ENCODE results near the gene FARSA.
"Not testable (repeated sequence)": the region's sequence is repeated elsewhere in the genome, so short reads cannot be mapped to it uniquely, and the experiment has no call there.

Gene FARSA

DNA sequence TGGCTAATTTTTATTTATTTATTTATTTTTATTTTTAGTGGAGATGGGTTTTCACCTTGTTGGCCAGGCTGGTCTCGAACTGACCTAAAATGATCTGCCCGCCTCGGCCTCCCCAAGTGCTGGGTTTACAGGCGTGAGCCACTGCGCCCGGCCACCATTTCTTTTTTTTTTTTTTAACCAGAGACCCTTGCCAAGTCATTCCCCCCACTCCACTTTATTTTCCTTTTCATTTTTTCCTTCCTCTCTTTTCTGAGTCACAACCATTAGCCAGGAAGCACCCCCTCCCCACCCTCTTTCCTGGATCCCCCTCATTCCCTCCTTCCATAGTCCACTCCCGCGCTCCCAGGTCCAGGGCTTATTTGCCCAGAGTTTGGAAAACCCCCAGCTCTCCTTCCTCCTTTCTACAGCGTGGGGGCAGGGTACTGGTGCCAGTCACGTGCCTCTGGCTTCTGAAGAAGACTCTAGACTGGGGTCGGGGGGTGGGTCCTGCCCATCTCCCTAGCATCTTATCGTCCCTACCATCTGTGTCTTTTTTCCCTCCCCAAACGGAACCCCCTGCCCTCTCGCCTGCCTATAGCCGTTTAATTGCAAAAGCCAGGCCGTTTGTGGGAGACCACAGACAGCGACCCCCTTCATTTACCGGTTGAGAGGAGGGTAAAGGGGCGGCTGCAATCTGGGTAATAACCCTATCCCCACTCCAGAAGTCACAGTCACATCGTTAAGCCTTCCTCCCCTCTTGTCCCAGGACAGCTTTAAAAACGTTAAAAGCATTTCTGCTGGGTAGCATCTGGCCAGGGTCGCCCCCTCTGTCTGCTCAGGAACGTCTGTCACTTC is 3.8 kb upstream of the FARSA start:
- DNase-seq (ENCODE audit: low spot score) = no peak

DNA sequence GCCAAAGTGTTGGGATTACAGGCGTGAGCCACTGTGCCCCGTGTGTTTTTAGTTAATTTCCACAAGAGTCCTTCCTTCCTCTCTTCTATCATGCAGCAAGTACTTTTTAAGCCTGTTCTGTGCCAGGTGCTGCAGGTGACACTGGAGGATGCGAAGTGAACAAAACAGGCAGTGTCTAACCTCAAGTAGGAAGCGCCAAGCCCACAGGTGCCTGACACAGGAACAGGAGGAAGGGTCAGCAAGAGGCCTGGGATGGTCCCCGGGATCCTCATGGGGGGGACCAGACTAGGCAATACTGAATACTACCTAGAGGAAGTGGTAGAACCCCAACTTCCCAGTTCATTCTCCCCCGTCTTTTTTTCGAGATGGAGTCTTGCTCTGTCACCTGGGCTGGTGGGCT is 3.1 kb upstream of the FARSA start:
- no peak for DNase-seq (ENCODE audit: low spot score)

DNA sequence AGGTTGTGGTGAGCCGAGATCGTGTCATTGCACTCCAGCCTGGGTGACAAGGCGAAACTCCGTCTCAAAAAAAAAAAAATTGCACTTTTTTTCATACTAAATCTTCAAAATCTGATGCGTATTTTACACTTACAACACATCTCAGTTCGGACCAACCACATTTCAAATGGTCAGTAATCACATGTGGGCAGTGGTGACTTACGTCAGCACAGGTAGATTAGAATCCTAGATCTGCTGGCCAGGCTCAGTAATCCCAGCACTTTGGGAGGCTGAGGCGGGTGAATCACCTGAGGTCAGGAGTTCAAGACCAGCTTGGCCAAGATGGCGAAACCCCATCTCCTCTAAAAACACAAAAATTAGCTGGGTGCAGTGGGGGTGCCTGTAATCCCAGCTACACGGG is 1.6 kb upstream of the FARSA start:
- DNase-seq (ENCODE audit: low spot score) = no peak

DNA sequence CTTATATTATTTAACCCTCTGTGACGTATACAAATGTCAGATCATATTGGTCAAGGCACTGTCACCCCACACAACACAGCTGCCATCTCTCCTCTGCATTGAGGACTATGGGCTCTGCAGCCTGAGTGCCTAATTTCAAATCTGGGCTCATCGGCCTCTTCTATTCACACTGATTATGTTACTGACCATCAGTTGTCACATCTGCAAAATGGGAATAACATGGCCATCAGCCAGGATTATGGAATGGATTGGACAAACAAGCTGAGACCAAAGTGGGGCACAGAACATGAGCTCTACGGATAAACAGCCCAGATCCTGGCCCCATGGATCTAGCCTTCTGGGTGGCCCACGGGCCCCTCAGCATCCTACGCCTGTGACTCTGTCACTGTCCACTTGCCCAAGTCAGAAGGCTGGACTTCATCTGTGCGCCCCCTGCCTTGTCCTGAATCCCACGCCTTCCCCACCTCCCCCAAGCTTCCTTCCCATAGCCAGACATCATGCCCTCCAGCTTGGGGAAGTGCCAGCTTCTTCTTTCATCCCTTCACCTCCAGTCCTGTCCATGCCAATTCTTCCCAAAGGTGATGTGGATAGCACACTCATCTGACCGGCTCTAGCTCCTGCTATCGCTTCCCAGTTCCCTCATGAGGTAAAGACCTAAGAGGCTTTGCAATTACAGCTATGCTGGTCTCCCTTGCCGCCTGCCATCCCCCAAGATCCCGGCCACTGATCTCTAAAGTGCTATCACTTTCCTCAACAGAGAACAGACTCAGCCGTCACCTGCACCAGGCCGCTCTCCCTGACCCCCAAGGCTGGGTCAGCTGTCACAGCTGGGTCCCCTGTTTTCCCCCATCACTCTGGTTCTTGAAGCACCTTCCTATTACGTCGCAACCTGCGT is 872 bp downstream of the FARSA start:
- no peak for DNase-seq (ENCODE audit: low spot score)

DNA sequence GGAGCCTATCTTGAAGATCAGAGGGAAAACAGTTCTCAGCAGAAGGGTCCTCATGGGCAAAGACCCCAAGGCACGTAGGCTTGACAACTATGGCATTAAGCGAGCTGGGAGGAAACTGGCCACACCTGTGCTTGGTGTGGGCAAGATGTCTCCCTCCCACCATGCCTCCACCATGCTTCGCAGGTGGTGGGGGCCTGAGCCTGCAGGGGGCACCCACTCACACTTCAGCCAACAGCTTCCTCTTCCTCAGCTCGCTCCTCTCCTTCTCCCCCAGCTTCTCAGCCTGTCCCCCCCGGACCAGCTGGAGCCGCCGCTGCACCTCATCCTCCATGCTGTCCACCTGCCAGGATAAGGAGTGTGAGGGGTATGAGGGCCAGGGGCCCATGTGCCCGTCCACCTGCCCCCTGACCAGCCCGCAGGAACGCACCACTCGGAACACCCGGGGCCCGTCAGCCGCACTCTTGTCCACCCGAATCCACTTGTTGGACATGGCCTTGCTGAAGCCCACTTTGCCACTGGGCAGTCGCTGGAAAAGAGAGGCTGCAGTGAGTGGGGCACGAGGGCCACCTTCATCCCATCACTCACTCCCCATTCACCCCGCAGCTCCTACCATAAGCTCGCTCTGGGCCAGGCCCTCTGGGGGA is 3.4 kb downstream of the FARSA start:
- DNase-seq (ENCODE audit: low spot score) = no peak

DNA sequence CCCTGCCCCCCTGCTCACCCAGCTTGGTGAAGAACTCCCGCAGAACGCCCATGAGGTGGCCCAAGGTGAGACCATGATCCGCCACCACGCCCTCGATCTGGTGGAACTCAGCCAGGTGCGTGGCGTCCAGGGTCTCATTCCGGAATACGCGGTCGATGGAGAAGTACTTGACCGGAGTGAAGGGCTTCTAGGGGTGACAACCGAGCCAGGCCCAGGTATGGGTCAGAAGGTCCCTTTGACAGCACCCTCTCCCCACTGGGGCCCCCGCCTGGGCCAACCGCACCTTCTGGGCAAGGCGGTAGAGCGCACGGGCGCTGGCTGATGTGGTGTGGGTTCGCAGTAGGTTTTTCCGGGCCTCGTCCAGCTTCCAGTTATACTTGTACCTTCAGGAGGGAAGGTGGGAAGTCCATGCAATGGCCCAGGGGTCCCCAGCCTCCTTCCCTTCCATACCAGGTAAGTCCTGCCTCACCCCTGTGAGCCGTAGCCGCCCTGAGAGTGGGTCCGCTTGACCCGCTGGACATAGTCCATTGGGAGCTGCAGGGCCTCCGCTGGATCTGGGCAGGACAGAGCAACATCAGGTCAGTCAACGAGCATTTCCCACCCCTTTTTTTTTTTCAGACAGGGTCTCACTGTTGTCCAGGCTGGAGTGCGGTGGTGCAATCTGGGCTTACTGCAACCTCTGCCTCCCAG is 8.7 kb downstream of the FARSA start:
- no peak for DNase-seq (ENCODE audit: low spot score)

DNA sequence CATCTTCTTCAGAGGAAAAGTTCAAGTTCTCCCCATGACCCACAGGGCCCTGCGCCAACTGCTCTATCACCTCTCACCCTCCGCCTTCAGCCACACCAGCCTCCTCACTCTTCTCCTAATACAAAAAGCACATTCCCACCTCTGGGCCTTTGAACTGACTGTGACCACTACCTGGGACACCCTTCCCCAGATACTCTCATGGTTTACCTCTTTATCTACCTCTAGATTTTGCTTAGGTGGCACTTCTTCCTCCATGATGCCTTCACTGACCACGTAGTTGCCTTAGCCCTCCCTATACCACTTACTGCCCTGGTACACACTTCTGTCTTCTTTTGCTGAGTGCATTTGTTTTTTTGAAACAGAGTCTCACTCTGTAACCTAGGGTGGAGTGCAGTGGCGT is 10.6 kb downstream of the FARSA start:
- DNase-seq (ENCODE audit: low spot score) = no peak

DNA sequence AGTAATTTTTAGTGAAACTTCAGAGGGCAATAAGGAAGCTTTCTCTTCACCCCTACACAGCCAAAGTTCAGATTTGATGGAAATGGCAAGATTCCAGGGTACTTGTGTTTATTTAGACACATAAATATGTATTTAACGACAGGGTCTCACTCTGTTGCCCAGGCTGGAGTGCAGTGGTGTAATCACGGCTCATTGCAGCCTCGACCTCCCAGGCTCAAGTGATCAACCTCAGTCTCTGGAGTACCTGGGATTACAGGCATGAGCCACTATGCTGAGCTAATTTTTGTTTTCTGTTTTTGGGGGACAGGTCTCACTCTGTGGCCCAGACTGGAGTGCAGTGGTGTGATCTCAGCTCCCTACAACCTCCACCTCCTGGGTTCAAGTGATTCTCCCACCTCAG is 12.5 kb downstream of the FARSA start:
- DNase-seq (ENCODE audit: low spot score) = no peak

DNA sequence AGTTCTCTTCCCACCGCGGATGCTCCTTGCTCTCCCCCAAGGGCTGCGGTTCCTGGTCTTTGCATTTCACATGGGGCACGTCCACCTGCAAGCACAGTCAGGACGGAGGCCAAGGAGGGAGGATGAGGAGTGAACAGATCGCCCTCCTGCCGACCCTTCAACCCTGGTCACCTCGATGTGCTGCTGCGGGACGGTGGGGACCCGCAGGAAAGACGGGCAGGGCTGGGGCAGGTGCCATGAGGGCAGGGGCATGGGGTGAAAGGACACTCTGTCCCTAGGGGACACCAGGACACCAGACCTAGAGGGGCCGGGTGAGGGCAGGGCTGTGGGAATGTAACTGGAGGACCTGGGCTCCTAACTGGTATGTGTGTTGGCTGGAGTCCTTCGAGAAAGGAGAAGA is 15.3 kb downstream of the FARSA start:
- no peak for DNase-seq (ENCODE audit: low spot score)

DNA sequence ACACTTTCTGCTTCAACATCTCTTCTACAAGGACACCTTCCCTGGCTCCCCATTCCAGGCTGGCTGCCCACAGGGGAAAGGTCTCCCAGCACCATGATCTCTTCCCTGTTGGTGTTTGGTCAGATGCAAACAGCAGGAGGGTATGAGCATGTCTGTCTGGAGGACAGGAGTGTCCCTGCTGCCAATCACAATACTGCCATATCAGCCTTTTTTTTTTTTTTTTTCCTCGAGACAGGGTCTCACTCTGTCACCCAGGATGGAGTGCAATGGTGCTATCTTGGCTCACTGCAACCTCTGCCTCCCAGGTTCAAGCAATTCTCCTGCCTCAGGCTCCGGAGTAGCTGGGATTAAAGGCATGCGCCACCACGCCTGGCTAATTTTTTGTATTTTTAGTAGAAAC is 17.7 kb downstream of the FARSA start:
- not testable (repeated sequence) for DNase-seq (ENCODE audit: low spot score)

DNA sequence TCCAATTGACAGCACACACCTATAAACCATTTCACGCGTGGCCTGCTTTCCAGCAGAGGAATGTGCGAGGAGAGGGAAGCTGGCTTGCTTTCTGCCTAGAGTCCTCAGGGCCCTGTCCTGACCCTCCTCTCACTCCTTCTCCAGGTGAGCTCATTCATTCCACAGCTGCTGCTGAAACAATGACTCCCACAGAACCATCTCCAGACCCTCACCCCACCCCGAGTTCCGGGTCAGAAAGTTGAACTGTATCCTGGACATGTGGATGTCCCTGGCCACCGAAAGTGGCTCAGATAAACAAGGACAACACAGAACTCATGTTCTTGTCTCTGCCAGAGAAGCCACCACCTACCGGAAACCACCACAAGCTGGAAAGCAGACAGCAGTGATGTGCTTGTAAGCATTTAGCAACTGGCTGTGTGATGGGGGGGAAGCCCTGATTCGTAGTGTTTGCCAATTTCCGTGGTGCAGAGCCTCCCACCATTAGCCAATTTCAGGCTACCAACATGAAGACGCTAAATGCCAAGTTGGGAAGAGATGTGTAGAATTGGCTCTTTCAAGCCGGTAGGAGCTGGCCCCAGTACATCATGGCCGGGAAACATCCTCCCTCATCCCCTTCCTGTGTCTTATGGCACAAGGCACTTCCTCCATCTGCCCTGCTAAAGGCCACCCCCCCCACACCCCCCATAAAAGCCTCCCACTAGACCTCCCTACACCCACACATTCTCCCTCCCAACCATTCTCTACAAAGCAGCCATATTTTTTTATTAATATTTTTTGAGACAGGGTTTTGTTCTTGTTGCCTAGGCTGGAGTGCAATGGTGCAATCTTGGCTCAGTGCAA is 19.4 kb downstream of the FARSA start:
- DNase-seq (ENCODE audit: low spot score) = peak; percentile 68

DNA sequence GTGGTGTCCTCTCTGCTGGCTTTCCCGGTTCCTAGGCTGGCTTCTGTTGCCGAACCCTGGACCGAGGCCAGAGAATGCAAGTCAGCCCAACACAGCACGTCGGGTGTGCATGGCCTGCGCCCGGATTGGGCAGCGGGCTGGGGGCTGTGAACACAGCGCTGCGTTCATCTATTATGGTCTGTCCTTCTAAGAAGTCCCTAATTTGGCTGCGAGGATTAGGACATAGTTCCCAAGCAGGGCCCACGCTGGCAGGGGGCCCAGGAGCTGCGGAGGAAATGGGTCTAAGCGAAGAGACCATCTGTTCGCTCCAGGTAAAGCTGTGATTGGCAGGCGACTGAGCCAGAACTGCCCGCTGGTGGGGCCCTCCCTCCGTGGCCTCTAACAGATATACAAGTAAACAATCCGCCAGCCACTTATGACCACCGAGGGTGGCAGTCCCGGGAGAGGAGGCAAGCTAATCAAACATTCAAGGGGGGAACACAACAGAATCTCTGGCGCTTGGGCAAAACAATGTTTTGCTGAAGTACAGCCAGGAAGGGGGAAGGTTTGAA is 20.4 kb downstream of the FARSA start:
- DNase-seq (ENCODE audit: low spot score) = no peak

DNA sequence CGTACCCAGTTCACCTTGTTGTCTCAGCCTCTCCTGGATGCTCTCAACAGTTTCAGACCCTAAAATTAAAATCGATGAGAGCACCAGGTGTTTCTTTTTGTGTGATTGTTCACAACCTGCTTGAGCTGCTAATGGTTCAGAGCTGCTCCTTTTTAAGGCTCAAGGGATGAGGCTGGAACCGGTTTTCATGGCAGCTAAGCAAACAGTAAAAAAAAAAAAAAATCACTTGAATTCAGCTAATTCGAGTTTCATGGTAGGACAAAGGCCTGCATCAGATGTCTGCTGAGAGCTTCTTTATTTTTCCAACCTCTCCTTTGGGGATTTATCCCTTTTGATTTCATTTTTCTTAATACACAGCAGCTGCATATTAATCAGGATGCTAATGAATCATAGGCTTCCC is 20.9 kb downstream of the FARSA start:
- no peak for DNase-seq (ENCODE audit: low spot score)

DNA sequence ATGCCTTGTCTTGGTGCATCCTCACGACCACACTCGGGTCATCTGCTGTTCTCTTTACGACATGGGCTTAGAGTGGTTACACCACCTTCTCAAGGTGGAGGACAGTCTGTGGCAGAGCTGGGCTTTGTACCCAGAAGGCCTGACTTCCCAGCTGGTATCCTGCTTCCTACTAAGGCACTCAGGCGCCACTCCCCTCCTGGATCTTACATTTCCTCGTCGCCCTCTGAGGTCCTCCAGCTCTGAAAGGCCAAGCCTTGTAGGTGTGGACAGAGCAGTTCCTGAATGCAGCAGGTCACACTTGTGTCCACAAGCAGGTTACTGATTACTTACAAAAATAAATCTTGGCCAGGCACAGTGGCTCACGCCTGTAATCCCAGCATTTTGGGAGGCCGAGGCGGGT is 26.3 kb downstream of the FARSA start:
- no peak for DNase-seq (ENCODE audit: low spot score)

DNA sequence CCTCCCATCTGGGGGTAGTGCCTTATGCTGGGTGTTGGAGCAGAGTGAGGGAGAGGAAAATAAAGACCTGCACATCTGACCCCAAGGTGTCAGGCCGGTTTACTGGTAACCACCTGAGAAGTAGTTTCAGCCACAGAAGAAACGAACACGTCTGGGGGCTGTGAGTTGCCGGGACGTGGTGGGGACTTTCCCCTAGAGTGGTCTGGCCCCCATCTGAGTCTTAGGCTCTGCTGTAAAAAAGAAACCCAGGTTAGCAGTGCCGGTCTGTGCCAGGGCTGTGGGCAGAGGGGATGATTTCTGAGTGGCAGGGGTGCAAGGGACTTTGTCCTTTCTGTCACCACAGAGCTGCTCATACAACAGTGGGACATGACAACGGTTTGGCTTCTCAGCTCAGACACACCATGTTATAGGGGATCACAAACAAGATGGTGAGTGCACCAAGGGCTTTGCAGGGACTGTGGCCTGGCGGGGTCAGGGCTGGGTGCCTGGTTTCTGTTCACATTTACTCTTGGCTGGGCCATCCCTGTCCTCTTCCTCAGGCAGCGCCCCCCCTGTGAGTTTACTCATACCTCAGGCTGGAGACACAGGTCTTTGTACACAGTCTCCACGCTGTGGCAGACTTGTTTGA is 33.5 kb downstream of the FARSA start:
- DNase-seq (ENCODE audit: low spot score) = no peak

DNA sequence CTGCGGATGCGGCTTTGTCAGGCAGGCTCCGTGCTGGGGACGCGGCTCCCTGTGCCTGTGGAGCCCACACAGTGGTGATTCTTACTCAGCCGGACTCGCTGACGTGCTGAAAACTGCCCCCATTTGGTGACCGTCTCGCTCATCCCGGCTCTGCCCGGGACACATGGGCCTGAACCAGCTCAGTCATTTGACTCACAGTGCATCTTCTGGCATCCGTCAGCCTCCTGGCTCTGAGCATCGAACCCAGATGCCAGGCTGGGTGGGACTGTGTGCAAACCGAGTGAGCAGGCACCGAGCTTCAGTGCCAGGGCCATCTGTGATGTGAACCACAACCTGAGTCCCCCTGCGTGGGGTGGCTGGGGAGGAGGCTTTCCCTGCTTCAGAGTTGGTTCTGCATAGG is 37.1 kb downstream of the FARSA start:
- DNase-seq (ENCODE audit: low spot score) = no peak

DNA sequence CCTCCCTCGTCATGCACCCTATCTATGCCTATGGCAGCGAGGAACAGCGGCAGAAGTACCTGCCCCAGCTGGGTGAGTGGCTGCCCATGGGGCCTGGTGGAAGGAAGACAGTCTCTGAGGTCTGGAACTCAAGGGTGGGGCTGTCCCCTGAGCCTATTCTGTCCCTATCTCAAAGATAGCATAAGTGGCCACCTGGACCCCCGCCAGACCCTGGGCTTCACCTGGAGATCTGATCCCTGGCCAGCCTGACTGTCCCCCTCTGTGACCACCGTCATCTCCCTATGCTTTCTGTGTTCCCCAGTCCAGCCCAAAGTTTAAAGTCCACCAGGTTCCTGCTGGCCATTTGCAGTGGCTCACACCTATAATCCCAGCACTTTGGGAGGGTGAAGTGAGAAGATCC is 39.9 kb downstream of the FARSA start:
- no peak for DNase-seq (ENCODE audit: low spot score)

DNA sequence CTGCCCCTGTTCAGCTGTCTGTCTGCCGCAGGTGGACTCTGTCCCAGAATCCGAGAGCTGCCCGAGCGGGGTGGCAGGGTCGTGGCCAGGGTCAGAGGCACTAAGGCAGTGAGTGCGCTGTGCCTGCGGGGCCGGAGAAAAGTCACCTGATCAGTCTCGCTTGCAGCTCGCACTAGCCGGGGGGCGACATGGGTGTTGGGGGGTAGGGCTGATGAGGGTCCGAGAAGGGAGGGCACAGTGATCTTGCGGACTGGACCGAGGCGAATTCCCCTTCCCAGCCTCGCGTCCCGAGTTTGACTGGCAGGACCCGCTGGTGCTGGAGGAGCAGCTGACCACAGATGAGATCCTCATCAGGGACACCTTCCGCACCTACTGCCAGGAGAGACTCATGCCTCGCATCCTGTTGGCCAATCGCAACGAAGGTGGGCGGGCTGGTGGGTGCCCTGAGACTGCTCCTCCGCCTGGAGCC is 41.9 kb downstream of the FARSA start:
- no peak for DNase-seq (ENCODE audit: low spot score)

DNA sequence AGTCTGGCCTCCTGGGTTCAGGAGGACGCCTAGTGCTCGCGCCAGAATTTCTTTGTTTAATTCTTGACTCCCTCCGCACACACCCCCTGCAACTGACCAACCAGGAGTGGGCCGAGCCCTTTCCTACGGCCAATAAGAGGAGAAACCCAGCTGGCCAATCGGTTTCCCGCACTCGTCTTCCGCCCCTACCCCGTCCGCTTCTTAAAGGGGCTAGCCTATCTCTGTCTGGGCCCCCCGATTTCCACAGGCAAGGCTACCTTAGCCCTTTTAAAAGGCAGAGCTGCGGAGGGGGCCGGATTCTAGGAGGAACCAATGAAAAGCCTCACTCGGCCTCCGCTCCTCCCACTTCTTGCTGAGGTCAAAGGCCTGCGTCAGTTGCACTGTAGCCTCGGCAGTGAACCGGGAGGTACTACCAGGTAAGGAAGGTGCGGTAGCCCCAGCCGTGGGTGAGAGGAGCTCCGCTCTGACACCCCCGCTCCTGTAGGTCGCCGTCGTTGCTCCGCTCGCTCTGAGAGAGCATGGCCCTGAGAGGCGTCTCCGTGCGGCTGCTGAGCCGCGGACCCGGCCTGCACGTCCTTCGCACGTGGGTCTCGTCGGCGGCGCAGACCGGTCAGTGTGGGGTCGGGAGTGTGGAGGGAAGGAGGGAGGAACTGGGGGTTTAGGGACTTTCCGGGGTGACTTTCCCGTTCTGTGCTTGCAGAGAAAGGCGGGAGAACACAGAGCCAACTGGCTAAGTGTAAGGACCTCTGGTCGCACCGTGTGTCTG is 42.5 kb downstream of the FARSA start, which contains the start of gene GCDH:
TSS of gene GCDH (plus strand) at position 374 of the 766 bp plus-strand sequence. CDS start at position 519, 145 bp downstream.
- peak; percentile 97 for DNase-seq (ENCODE audit: low spot score)

Data from CD4-positive, alpha-beta T cell treated with Interleukin-6 at 100 ng/mL for 8 hours (primary cell).